Breast epithelium (tissue), 4 donors: ENCODE data around the gene KRTAP10-10. TPM values are rescaled to one million over a fixed set of nuclear protein-coding genes. Genes with fewer than 3 reads are reported as not detected.

ENCODE experiments used
- DNase-seq, 2 donors: peaks; one replicate each; pipeline ENCODE4 v3.0.0-alpha.2; 2019; ENCODE audit warnings: low spot score in 2 of 2
- H3K27ac ChIP-seq, 2 donors: fragments of 200-600 bp; sonication (generic) in 1 of 2; one replicate each; pipeline ENCODE4 v1.5.1; 2016 to 2019; ENCODE audit warnings: mild to moderate bottlenecking in 1 of 2
- H3K27me3 ChIP-seq, 2 donors: fragments of 200-600 bp; sonication (generic) in 1 of 2; one replicate each; pipeline versions ENCODE4 v1.5.1 to v1.6.0; 2017 to 2019; ENCODE audit warnings: control low read depth in 1 of 2, mild to moderate bottlenecking in 1 of 2
- H3K36me3 ChIP-seq: fragments of 200-600 bp; one replicate; pipeline ENCODE4 v1.5.1; 2019
- H3K4me1 ChIP-seq, 2 donors: fragments of 200-600 bp; sonication (generic); one replicate each; pipeline ENCODE4 v1.5.1; 2016 to 2019; ENCODE audit warnings: control low read depth in 1 of 2
- H3K4me3 ChIP-seq, 3 donors: fragments of 200-600 bp; sonication (generic); 1 replicate in 2 of 3; 2 replicates in 1 of 3; pipeline ENCODE4 v1.5.1; 2016 to 2019; ENCODE audit warnings: mild to moderate bottlenecking in 3 of 3, moderate library complexity in 2 of 3
- H3K9me3 ChIP-seq, 2 donors: fragments of 200-600 bp; sonication (generic) in 1 of 2; one replicate each; pipeline ENCODE4 v1.5.1; 2016 to 2019; ENCODE audit warnings: control low read depth in 1 of 2
- POLR2A ChIP-seq: fragments of 450-650 bp; IDR thresholded peaks from one replicate; pipeline ENCODE4 v1.6.1; 2016; ENCODE audit warnings: antibody characterized with exemption, mild to moderate bottlenecking, moderate library complexity
- POLR2AphosphoS5 ChIP-seq, 3 donors: sonication (generic); formaldehyde crosslinking; IDR thresholded peaks; one replicate each; pipeline ENCODE4 v1.6.1; 2017; ENCODE audit warnings: antibody characterized with exemption in 3 of 3
- intact Hi-C: fragments of 100-400 bp; cut with DNase I; formaldehyde crosslinking; loops from one replicate; pipeline ENCODE4 v1.15.1; 2023; ENCODE audit warnings: low total_unique reads
- total RNA-seq, 3 donors: library from RNA; depleted of rRNA; stranded (reverse); fragments of >200 nt; gene quantifications; one replicate each; pipeline ENCODE4 v1.1.0, GENCODE V29; 2016
- TF ChIP-seq, protein P1 (sequence below), 3 donors: fragments of 450-650 bp; IDR thresholded peaks; one replicate each; pipeline ENCODE4 v1.5.1; 2016 to 2017; ENCODE audit warnings: antibody characterized with exemption in 3 of 3, mild to moderate bottlenecking in 3 of 3, moderate library complexity in 3 of 3

The KRTAP10-10 gene
- total RNA-seq, 3 donors from 2014 or later, result not detected

DNA sequence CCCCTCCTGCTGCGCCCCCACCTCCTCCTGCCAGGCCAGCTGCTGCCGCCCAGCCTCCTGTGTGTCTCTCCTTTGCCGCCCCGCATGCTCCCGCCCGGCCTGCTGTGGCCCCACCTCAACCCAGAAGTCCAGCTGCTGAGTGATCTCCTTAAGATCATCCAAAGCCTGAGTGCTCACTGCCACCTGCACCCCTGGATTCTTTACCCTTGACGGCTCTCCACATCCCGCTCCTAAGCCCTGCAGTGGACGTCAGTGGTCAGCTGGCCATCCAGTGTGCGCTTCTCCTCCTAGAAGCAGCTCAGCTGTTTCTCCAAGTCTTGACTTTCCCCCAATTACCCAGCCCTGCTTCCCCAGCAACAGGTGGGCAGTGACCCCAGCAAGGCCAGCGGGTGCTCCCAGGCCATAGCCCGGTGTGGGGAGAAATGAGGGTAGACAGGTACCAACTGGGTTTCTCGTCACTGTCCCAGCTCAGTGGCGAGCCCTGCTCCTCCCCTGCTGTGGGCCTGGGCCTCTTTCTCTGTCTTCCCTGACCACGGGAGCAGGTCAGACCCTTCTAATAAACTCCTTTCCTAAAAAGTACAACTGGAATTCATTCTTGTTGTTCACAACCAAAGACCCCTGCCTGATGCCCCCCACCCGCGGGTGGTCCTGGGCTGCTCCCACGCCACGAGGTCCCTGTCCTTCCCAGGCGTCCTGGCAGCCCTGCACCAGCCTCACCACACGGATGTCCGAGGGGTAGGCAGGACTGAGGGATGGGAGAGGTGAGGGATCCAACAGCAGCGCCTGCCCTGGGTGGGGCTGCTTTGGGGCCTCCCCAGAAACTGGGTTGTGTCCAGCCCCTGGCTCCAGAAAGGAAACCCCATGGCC is 35.3 kb upstream of the KRTAP10-10 start:
- H3K9me3 ChIP-seq, result peaks cover 0 to 12% of the 10 kb centered on the region in 2 donors
- DNase-seq, result no peak
- peaks cover 0 to 60% of the 10 kb centered on the region in 2 donors for H3K27me3 ChIP-seq
- H3K4me3 ChIP-seq, result no peak overlapping the region
- intact Hi-C loops, result no loop called here
- no peak overlapping the region for H3K27ac ChIP-seq
- no peaks in the 10 kb centered on the region for H3K36me3 ChIP-seq
- TF ChIP-seq POLR2AphosphoS5 (IDR thresholded peaks at IDR 0.05) (no peak), POLR2A (no peak)
- TF ChIP-seq, protein P1, sequence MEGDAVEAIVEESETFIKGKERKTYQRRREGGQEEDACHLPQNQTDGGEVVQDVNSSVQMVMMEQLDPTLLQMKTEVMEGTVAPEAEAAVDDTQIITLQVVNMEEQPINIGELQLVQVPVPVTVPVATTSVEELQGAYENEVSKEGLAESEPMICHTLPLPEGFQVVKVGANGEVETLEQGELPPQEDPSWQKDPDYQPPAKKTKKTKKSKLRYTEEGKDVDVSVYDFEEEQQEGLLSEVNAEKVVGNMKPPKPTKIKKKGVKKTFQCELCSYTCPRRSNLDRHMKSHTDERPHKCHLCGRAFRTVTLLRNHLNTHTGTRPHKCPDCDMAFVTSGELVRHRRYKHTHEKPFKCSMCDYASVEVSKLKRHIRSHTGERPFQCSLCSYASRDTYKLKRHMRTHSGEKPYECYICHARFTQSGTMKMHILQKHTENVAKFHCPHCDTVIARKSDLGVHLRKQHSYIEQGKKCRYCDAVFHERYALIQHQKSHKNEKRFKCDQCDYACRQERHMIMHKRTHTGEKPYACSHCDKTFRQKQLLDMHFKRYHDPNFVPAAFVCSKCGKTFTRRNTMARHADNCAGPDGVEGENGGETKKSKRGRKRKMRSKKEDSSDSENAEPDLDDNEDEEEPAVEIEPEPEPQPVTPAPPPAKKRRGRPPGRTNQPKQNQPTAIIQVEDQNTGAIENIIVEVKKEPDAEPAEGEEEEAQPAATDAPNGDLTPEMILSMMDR (IDR thresholded peaks at IDR 0.05), result no peak
- no peaks in the 10 kb centered on the region for H3K4me1 ChIP-seq

DNA sequence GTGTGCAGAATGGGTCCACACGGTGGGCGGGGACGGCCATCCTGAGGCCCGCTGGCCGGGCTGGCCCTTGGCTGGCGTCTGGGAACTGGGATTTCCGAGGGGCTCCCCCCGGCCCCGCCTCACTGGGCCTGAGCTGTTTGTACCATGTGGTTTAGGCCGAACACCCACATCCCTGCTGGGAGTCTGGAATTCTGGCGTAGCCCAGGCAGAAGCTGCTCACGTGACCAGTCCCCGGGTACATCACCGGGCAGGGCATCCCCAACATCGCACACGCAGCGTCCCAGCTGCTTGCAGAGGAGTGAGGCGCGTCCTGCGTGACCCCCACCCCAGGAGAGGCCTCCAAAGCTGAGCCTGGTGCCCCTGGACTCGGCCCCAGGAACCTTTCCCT is 34.7 kb upstream of the KRTAP10-10 start:
- Histone ChIP-seq H3K4me1 (no peaks in the 10 kb centered on the region), H3K27ac (no peak overlapping the region), H3K4me3 (no peak overlapping the region), H3K36me3 (no peaks in the 10 kb centered on the region), H3K9me3 (peaks cover 0 to 12% of the 10 kb centered on the region in 2 donors), H3K27me3 (peaks cover 0 to 60% of the 10 kb centered on the region in 2 donors)
- intact Hi-C loops, result no loop called here
- TF ChIP-seq, protein P1 (IDR thresholded peaks at IDR 0.05), result no peak
- TF ChIP-seq POLR2AphosphoS5 (IDR thresholded peaks at IDR 0.05) (no peak), POLR2A (no peak)
- DNase-seq, result no peak

DNA sequence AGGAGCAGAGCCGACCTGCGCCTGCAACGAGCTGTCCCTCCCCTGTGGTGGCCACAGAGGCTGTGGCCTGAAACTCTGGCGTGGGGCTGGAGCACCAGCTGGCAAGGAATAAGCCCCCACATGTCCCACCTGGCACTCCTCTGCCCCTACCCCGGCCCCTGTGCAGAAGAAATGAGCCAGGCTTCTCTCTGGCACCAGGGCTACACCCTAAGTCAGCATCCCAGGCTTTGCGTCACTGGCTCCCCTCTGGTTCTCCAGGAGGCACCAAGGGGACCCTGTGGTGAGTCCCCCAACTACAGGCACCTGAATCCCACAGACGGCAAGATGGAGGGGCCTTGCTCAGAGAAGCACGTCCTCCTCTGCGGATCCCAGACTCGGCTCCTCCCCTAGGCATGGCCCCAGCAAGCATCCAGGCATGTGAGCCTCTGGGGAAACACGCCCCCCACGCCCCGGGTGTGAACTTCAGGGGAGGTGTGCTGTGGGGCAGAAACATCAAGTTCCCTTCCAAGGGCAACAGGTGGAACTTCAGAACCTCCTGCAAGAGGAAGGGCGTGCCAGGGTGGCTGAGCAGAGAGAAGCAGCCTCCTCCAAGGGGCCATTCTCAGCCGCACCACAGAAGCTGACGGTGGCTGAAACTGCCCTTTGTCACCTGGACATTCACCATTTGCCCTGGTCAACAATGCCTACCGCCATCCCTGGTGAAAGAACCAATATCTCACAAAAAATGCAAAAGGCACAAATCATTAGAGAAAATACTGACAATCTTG is 33.9 kb upstream of the KRTAP10-10 start:
- Histone ChIP-seq H3K27me3 (peaks cover 0 to 57% of the 10 kb centered on the region in 2 donors), H3K4me1 (no peaks in the 10 kb centered on the region), H3K36me3 (no peaks in the 10 kb centered on the region), H3K27ac (no peak overlapping the region), H3K4me3 (no peak overlapping the region), H3K9me3 (peaks cover 0 to 12% of the 10 kb centered on the region in 2 donors)
- no peak for TF ChIP-seq POLR2A
- TF ChIP-seq, protein P1 (IDR thresholded peaks at IDR 0.05), result no peak
- TF ChIP-seq POLR2AphosphoS5 (IDR thresholded peaks at IDR 0.05), result no peak
- no peak for DNase-seq
- intact Hi-C loops, result no loop called here

DNA sequence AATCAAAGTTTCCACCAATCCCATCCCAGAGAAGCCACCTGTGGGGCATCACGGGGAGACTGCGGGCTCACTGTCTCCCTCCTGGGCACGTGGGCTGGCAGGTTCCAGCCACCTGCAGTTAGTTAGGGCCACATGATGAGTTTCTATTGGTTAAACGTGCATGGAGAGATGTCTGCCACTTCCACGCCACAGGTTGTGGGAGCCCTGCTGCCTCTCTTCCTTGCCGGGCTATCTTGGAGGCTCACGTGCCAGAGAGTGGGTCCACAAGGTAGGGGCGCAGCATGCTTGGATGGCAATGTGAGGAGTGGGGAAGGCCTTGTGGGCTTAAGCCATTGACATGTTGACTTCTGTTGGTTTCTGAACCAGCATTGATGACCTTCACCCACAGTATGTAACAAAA is 33.2 kb upstream of the KRTAP10-10 start:
- intact Hi-C loops, result no loop called here
- Histone ChIP-seq H3K36me3 (no peaks in the 10 kb centered on the region), H3K4me1 (no peaks in the 10 kb centered on the region), H3K27me3 (peaks cover 0 to 51% of the 10 kb centered on the region in 2 donors), H3K27ac (no peak overlapping the region), H3K4me3 (no peak overlapping the region), H3K9me3 (peaks cover 0 to 7% of the 10 kb centered on the region in 2 donors)
- no peak for DNase-seq
- TF ChIP-seq, protein P1 (IDR thresholded peaks at IDR 0.05), result no peak
- no peak for TF ChIP-seq POLR2A
- no peak for TF ChIP-seq POLR2AphosphoS5 (IDR thresholded peaks at IDR 0.05)

DNA sequence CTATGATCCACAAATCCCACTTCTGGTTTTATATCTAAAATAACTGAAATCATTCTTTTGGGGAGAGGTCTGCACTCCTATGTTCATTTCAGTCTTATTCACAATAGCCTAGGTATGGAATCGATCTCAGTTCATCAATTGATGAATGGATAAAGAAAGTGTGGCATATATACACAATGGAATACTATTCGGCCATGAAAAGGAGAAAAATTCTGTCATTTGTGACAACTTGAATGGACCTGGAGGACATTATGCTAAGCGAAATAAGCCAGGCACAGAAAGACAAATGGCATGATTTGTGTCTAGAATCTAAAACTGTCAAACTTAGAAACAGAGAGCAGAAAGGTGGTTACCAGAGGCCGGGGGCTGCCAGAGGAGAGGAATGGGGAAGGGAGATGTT is 30.7 kb upstream of the KRTAP10-10 start:
- Histone ChIP-seq H3K27ac (no peak overlapping the region), H3K4me3 (no peak overlapping the region), H3K36me3 (no peaks in the 10 kb centered on the region), H3K9me3 (peaks cover 22 to 32% of the 10 kb centered on the region in 2 donors), H3K27me3 (peaks cover 0 to 29% of the 10 kb centered on the region in 2 donors), H3K4me1 (no peaks in the 10 kb centered on the region)
- no peak for TF ChIP-seq POLR2AphosphoS5 (IDR thresholded peaks at IDR 0.05)
- TF ChIP-seq, protein P1 (IDR thresholded peaks at IDR 0.05), result no peak
- TF ChIP-seq POLR2A, result no peak
- intact Hi-C loops, result no loop called here
- DNase-seq, result no peak
